OCI-LY3 (cell line): ENCODE results near the gene BATF.

ENCODE experiments used
- EZH2phosphoT487 ChIP-seq: fragments of 200-600 bp; shearing (Covaris generic); IDR thresholded peaks from 2 replicates; pipeline ENCODE4 v1.6.1; 2018; ENCODE audit warnings: antibody characterized with exemption, mixed run types, low read depth
- TF ChIP-seq, protein P1 (sequence below): fragments of 200-600, 300-600 bp; sonication (generic); IDR thresholded peaks from 2 replicates; pipeline ENCODE4 v1.5.1; 2014; ENCODE audit warnings: antibody characterized with exemption, low read length, low read depth

GRCh38 chr14:75554482-75554881 is 32.2 kb downstream of the BATF start:
- no peak for TF ChIP-seq EZH2phosphoT487
- TF ChIP-seq, protein P1, sequence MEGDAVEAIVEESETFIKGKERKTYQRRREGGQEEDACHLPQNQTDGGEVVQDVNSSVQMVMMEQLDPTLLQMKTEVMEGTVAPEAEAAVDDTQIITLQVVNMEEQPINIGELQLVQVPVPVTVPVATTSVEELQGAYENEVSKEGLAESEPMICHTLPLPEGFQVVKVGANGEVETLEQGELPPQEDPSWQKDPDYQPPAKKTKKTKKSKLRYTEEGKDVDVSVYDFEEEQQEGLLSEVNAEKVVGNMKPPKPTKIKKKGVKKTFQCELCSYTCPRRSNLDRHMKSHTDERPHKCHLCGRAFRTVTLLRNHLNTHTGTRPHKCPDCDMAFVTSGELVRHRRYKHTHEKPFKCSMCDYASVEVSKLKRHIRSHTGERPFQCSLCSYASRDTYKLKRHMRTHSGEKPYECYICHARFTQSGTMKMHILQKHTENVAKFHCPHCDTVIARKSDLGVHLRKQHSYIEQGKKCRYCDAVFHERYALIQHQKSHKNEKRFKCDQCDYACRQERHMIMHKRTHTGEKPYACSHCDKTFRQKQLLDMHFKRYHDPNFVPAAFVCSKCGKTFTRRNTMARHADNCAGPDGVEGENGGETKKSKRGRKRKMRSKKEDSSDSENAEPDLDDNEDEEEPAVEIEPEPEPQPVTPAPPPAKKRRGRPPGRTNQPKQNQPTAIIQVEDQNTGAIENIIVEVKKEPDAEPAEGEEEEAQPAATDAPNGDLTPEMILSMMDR: no peak
